OCI-LY3 (cell line): ENCODE data around the gene RRH.
A peak's percentile ranks its signal among the peaks of the same experiment; 100 is the strongest.

Source experiments
- H2AFZ ChIP-seq: fragments of 200-600, 300-600 bp; shearing (Covaris generic); 2 replicates; pipeline ENCODE4 v1.6.0; 2014; ENCODE audit warnings: antibody characterized with exemption, low read depth, low read length
- H3K27ac ChIP-seq: fragments of 200-600, 300-600 bp; sonication (generic); 2 replicates; pipeline ENCODE4 v1.5.1; 2014; ENCODE audit warnings: mild to moderate bottlenecking, low read length, moderate library complexity, mixed read lengths
- H3K27me3 ChIP-seq: fragments of 200-600, 300-600 bp; sonication (generic); 2 replicates; pipeline ENCODE4 v1.6.1; 2014; ENCODE audit warnings: low read depth, low read length, mixed read lengths
- H3K36me3 ChIP-seq: fragments of 200-600, 300-600 bp; sonication (generic); replicated peaks from 2 replicates; pipeline ENCODE3; 2014; ENCODE audit warnings: low read depth, low read length, mixed read lengths
- H3K4me1 ChIP-seq: fragments of 300-600, 200-600 bp; sonication (generic); 2 replicates; pipeline ENCODE4 v1.6.1; 2014; ENCODE audit warnings: low read length, mixed read lengths
- H3K4me2 ChIP-seq: fragments of 200-600, 300-600 bp; sonication (generic); 2 replicates; pipeline ENCODE4 v1.6.1; 2014; ENCODE audit warnings: low read length, mixed read lengths
- H3K4me3 ChIP-seq: fragments of 300-600, 200-600 bp; sonication (generic); 2 replicates; pipeline ENCODE4 v1.5.1; 2014; ENCODE audit warnings: antibody characterized with exemption, mild to moderate bottlenecking, low read length, moderate library complexity
- H3K79me2 ChIP-seq: fragments of 300-600, 200-600 bp; shearing (Covaris generic); 2 replicates; pipeline ENCODE4 v1.6.1; 2014; ENCODE audit warnings: mild to moderate bottlenecking, low read length, mixed read lengths
- H3K9ac ChIP-seq: fragments of 300-600, 200-600 bp; shearing (Covaris generic); 2 replicates; pipeline ENCODE4 v1.6.0; 2014; ENCODE audit warnings: mild to moderate bottlenecking, low read length, moderate library complexity
- H3K9me3 ChIP-seq: fragments of 200-600, 300-600 bp; shearing (Covaris generic); 2 replicates; pipeline ENCODE4 v1.6.1; 2014; ENCODE audit warnings: low read length, mixed read lengths; ENCODE audit not compliant: insufficient read depth
- H4K20me1 ChIP-seq: fragments of 200-600, 300-600 bp; sonication (generic); 2 replicates; pipeline ENCODE4 v1.6.1; 2016; ENCODE audit warnings: low read length, mixed read lengths; ENCODE audit not compliant: insufficient read depth
- CTCF ChIP-seq: fragments of 200-600, 300-600 bp; sonication (generic); IDR thresholded peaks from 2 replicates; pipeline ENCODE4 v1.5.1; 2014; ENCODE audit warnings: antibody characterized with exemption, low read length, low read depth
- EZH2phosphoT487 ChIP-seq: fragments of 200-600 bp; shearing (Covaris generic); IDR thresholded peaks from 2 replicates; pipeline ENCODE4 v1.6.1; 2018; ENCODE audit warnings: antibody characterized with exemption, mixed run types, low read depth

Gene RRH

GRCh38 chr4:109803924-109804571 lies 23.7 kb upstream of the RRH start:
- Histone ChIP-seq H3K27me3 (no peaks in the 10 kb centered on the region), H2AFZ (no peak overlapping the region)

GRCh38 chr4:109809655-109810054 lies 18.1 kb upstream of the RRH start:
- Histone ChIP-seq H3K4me3 (no peak overlapping the region), H3K9me3 (no peaks in the 10 kb centered on the region), H3K27ac (no peak overlapping the region), H3K27me3 (no peaks in the 10 kb centered on the region), H3K9ac (no peak overlapping the region), H3K4me2 (no peak overlapping the region), H2AFZ (no peak overlapping the region), H3K36me3 (no peaks in the 10 kb centered on the region), H3K4me1 (peaks cover 2% of the 10 kb centered on the region; the same call in 1 of the 2 replicates), H4K20me1 (no peaks in the 10 kb centered on the region), H3K79me2 (no peaks in the 10 kb centered on the region)
- TF ChIP-seq CTCF (no peak), EZH2phosphoT487 (no peak)

More at GRCh38 chr4:109803924-109804571, 23.7 kb upstream of the RRH start:
- no peaks in the 10 kb centered on the region for H3K9me3 ChIP-seq
- H3K9ac ChIP-seq = no peak overlapping the region
- no peak overlapping the region for H3K4me3 ChIP-seq
- H3K79me2 ChIP-seq = no peaks in the 10 kb centered on the region
- TF ChIP-seq CTCF (peak; percentile 72), EZH2phosphoT487 (no peak)
- no peaks in the 10 kb centered on the region for H3K4me1 ChIP-seq
- H3K27ac ChIP-seq = no peak overlapping the region
- H4K20me1 ChIP-seq = no peaks in the 10 kb centered on the region
- H3K36me3 ChIP-seq = no peaks in the 10 kb centered on the region
- H3K4me2 ChIP-seq = no peak overlapping the region

- peak overlapping the region; percentile 27; the same call in 1 of the 2 replicates for H2AFZ ChIP-seq
- H3K9me3 ChIP-seq = no peaks in the 10 kb centered on the region
- H3K79me2 ChIP-seq = peaks cover 4% of the 10 kb centered on the region
- no peak overlapping the region for H3K9ac ChIP-seq
- no peaks in the 10 kb centered on the region for H3K36me3 ChIP-seq
- H4K20me1 ChIP-seq = no peaks in the 10 kb centered on the region
- no peak overlapping the region for H3K4me2 ChIP-seq
- no peak overlapping the region for H3K27ac ChIP-seq
- peaks cover 4% of the 10 kb centered on the region; the same call in 1 of the 2 replicates for H3K4me1 ChIP-seq
- no peaks in the 10 kb centered on the region for H3K27me3 ChIP-seq
- no peak for TF ChIP-seq CTCF
- no peak for TF ChIP-seq EZH2phosphoT487
- H3K4me3 ChIP-seq = no peak overlapping the region
Measured at GRCh38 chr4:109810552-109811387, 17.0 kb upstream of the RRH start.

GRCh38 chr4:109811707-109812106 lies 16.1 kb upstream of the RRH start:
- Histone ChIP-seq H3K79me2 (peaks cover 13% of the 10 kb centered on the region), H3K27ac (no peak overlapping the region), H3K36me3 (no peaks in the 10 kb centered on the region), H4K20me1 (no peaks in the 10 kb centered on the region), H3K9ac (no peak overlapping the region), H3K4me1 (peaks cover 8% of the 10 kb centered on the region), H3K9me3 (no peaks in the 10 kb centered on the region), H3K4me3 (no peak overlapping the region), H3K27me3 (no peaks in the 10 kb centered on the region), H3K4me2 (peak overlapping the region; percentile 4), H2AFZ (peak overlapping the region; percentile 27)
- no peak for TF ChIP-seq CTCF
- no peak for TF ChIP-seq EZH2phosphoT487
